NCI-H69 (cell line): Measurements from ENCODE around the gene SHC3.

Source experiments
- DNase-seq: peaks from one replicate; lab custom pipeline; 2025; lab: John Stamatoyannopoulos, UW

SHC3 gene

GRCh38 chr9:89106224-89106851 lies 72.3 kb downstream of the SHC3 start:
- DNase-seq: no peak

GRCh38 chr9:89104821-89105220 lies 73.8 kb downstream of the SHC3 start:
- no peak for DNase-seq

GRCh38 chr9:89097219-89097618 lies 81.4 kb downstream of the SHC3 start:
- no peak for DNase-seq

GRCh38 chr9:89096807-89097206 lies 81.8 kb downstream of the SHC3 start:
- peak; percentile 7 for DNase-seq

GRCh38 chr9:89095761-89096528 lies 82.7 kb downstream of the SHC3 start:
- DNase-seq: no peak

- no peak for DNase-seq
Observed at GRCh38 chr9:89093201-89093975, 85.2 kb downstream of the SHC3 start.

- DNase-seq: no peak
Observed at GRCh38 chr9:89089176-89089575, 89.4 kb downstream of the SHC3 start.

- no peak for DNase-seq
Observed at GRCh38 chr9:89083626-89084025, 95.0 kb downstream of the SHC3 start.

- DNase-seq: no peak
Observed at GRCh38 chr9:89080193-89080592, 98.4 kb downstream of the SHC3 start.

- no peak for DNase-seq
Observed at GRCh38 chr9:89079391-89079790, 99.2 kb downstream of the SHC3 start.

- no peak for DNase-seq
Observed at GRCh38 chr9:89078860-89079259, 99.8 kb downstream of the SHC3 start.

GRCh38 chr9:89078421-89078820 lies 100.2 kb downstream of the SHC3 start:
- no peak for DNase-seq

- DNase-seq: no peak
Observed at GRCh38 chr9:89077519-89077918, 101.1 kb downstream of the SHC3 start.

GRCh38 chr9:89073397-89073796 lies 105.2 kb downstream of the SHC3 start:
- no peak for DNase-seq

GRCh38 chr9:89071591-89071990 lies 107.0 kb downstream of the SHC3 start:
- no peak for DNase-seq

- no peak for DNase-seq
Observed at GRCh38 chr9:89066835-89067234, 111.8 kb downstream of the SHC3 start.

GRCh38 chr9:89065921-89066320 lies 112.7 kb downstream of the SHC3 start:
- no peak for DNase-seq

GRCh38 chr9:89060790-89061189 lies 117.8 kb downstream of the SHC3 start:
- no peak for DNase-seq

GRCh38 chr9:89059925-89060506 lies 118.6 kb downstream of the SHC3 start:
- no peak for DNase-seq

GRCh38 chr9:89058906-89059305 lies 119.7 kb downstream of the SHC3 start:
- DNase-seq: no peak

- DNase-seq: no peak
Observed at GRCh38 chr9:89054865-89055495, 123.6 kb downstream of the SHC3 start.

GRCh38 chr9:89053301-89053700 lies 125.3 kb downstream of the SHC3 start:
- DNase-seq: no peak
